Activated T-cell treated with anti-CD3 and anti-CD28 coated beads, Interleukin-2, amount 50 U/mL, for 4 hours (primary cell): Measurements from ENCODE around the gene ATP5PB. TPM values are rescaled to one million over a fixed set of nuclear protein-coding genes. Genes with fewer than 3 reads are reported as not detected.

Source experiments
- ATAC-seq, 2 donors: fragments of 200-7000 bp; cut with Tn5 transposase; one replicate each; pipeline ENCODE4 v1.10.0; 2021
- DNase-seq: peaks from one replicate; pipeline ENCODE4 v3.0.0-alpha.2; 2020
- H3K27me3 Mint-ChIP-seq: one replicate; pipeline ENCODE4 v1.8.0; 2021; ENCODE audit warnings: low read depth, mixed read lengths
- H3K36me3 Mint-ChIP-seq: one replicate; pipeline ENCODE4 v1.8.0; 2022; ENCODE audit warnings: mixed read lengths; ENCODE audit not compliant: insufficient read depth
- H3K4me1 Mint-ChIP-seq: one replicate; pipeline ENCODE4 v1.8.0; 2021; ENCODE audit warnings: low read depth, mixed read lengths
- H3K4me3 Mint-ChIP-seq: one replicate; pipeline ENCODE4 v1.8.0; 2021; ENCODE audit warnings: mild to moderate bottlenecking, moderate library complexity, mixed read lengths
- H3K9me3 Mint-ChIP-seq: one replicate; pipeline ENCODE4 v1.8.0; 2021; ENCODE audit warnings: mixed read lengths
- total RNA-seq, 3 donors: library from RNA; stranded (reverse); gene quantifications; one replicate each; pipeline ENCODE4 v1.2.1, GENCODE V29; 2021

Gene ATP5PB
- total RNA-seq, 3 donors from 2014 or later = 301 to 332 (median 319) TPM

DNA sequence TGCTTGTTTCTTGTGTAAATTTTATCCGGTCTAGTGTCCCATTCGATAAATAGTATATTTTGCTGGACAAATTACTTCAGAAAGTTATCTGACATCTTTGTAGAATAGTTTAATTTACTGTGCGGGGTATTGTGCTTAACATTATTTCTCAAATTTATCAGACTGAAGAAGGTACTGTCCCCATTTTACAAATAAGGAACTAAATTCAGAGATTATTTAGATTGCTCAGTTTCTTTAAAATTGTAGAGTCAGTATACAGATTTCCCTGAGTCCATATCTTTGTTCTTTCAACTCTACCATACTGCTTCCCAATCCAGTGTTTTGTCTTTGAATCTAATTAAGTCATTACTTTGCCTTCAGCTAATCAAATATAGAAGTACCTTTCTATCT is 6.4 kb downstream of the ATP5PB start:
- H3K4me1 Mint-ChIP-seq = peaks cover 58% of the 10 kb centered on the region
- ATAC-seq (no peak), DNase-seq (no peak)
- H3K27me3 Mint-ChIP-seq = no peaks in the 10 kb centered on the region
- no peaks in the 10 kb centered on the region for H3K9me3 Mint-ChIP-seq
- H3K36me3 Mint-ChIP-seq = peaks cover 57% of the 10 kb centered on the region
- H3K4me3 Mint-ChIP-seq = no peak overlapping the region

DNA sequence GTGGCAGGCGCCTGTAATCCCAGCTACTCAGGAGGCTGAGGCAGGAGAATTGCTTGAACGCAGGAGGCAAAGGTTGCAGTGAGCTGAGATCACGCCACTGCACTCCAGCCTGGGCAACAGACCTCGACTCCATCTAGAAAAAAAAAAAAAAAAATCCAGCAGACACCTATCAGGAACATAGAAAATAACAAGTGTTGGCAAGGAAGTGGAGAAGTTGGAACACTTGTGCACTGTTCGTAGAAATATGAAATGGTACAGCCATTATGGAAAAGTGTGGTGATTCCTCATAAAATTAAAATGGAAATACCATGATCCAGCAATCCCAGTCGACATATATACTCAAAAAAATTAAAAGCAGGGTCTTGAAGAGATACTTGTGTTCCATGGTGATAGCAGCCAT is 12.5 kb downstream of the ATP5PB start:
- Mint-ChIP-seq H3K9me3 (no peaks in the 10 kb centered on the region), H3K4me1 (peaks cover 15% of the 10 kb centered on the region), H3K27me3 (no peaks in the 10 kb centered on the region), H3K4me3 (no peak overlapping the region), H3K36me3 (peaks cover 37% of the 10 kb centered on the region)
- no peak for ATAC-seq
- no peak for DNase-seq

DNA sequence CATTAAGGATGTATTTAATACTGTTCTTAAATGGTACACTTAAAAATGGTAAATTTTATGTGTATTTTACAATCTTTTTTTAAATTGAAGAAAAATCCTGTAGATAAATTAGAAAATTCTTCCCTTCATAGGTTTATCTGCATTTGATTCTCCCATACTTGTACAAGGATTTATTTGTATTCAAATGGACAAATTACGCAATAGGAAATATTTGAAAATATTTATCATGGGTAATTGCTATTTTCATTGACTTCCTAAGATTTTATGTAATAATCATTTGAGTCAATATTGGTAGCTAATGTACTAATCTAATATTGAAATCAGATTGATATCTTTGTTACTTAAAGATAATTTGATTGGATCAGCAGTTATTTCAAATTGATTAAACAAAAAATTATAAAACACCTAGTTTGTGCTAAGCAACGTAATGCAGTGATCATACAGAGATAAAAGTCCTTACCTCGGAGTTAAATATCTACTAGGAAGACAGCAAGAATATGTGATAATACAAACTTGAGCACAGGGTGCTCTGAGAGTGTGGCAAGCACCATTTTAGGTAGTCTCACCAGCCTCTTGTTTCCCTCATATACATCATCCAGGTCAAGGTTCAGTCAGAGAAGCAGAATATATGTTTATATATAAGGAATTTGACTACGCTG is 13.2 kb downstream of the ATP5PB start:
- ATAC-seq = no peak
- Mint-ChIP-seq H3K36me3 (peaks cover 34% of the 10 kb centered on the region), H3K4me3 (no peak overlapping the region), H3K27me3 (no peaks in the 10 kb centered on the region), H3K9me3 (no peaks in the 10 kb centered on the region), H3K4me1 (peaks cover 12% of the 10 kb centered on the region)
- no peak for DNase-seq

DNA sequence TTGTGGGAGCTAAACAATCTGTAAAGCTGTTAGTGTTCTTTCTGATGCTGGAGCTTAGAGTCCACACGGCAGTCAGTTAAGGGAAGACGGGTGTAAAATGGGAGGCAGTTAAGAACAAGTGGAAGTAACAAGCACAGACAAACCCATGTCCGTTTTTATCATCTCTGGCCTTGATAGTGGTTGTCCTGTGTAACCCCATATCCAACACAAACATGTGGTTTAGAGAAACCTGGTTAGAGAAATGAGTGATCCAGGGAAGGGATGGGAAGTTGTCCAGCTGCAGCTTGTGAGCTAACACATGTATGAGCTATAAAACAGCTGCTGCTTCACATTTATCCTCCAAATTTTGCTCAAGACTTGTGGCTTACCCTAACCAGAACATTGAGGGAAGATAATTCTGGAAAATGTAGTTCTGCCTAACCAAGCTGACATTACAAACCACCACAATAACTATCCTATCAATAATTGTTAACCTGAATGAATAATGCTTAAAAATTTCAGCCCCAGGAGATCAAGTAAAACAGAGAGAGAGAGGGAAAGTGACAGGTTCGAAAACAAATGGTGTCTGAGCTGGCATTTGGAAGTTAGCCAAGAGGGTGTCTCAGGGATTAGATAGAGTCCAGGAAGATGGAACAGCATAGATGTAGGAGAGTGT is 13.9 kb downstream of the ATP5PB start:
- ATAC-seq (no peak), DNase-seq (no peak)
- H3K9me3 Mint-ChIP-seq = no peaks in the 10 kb centered on the region
- H3K4me3 Mint-ChIP-seq = no peak overlapping the region
- H3K36me3 Mint-ChIP-seq = peaks cover 30% of the 10 kb centered on the region
- peaks cover 15% of the 10 kb centered on the region for H3K4me1 Mint-ChIP-seq
- no peaks in the 10 kb centered on the region for H3K27me3 Mint-ChIP-seq

GRCh38 chr1:111465754-111466153 is 16.5 kb downstream of the ATP5PB start:
- no peaks in the 10 kb centered on the region for H3K27me3 Mint-ChIP-seq
- H3K4me3 Mint-ChIP-seq = no peak overlapping the region
- H3K36me3 Mint-ChIP-seq = peaks cover 21% of the 10 kb centered on the region
- peaks cover 15% of the 10 kb centered on the region for H3K4me1 Mint-ChIP-seq
- ATAC-seq = no peak
- H3K9me3 Mint-ChIP-seq = no peaks in the 10 kb centered on the region
- no peak for DNase-seq

GRCh38 chr1:111466480-111466879 is 17.2 kb downstream of the ATP5PB start:
- Mint-ChIP-seq H3K4me3 (no peak overlapping the region), H3K4me1 (peaks cover 15% of the 10 kb centered on the region), H3K36me3 (peaks cover 19% of the 10 kb centered on the region), H3K27me3 (no peaks in the 10 kb centered on the region), H3K9me3 (no peaks in the 10 kb centered on the region)
- ATAC-seq = no peak
- no peak for DNase-seq

- Mint-ChIP-seq H3K36me3 (peaks cover 15% of the 10 kb centered on the region), H3K4me1 (peaks cover 21% of the 10 kb centered on the region), H3K27me3 (no peaks in the 10 kb centered on the region), H3K9me3 (no peaks in the 10 kb centered on the region), H3K4me3 (no peak overlapping the region)
- ATAC-seq (no peak), DNase-seq (no peak)
Observed at GRCh38 chr1:111467865-111468716, 18.8 kb downstream of the ATP5PB start.

GRCh38 chr1:111468717-111469100 is 19.4 kb downstream of the ATP5PB start:
- H3K4me3 Mint-ChIP-seq = no peak overlapping the region

DNA sequence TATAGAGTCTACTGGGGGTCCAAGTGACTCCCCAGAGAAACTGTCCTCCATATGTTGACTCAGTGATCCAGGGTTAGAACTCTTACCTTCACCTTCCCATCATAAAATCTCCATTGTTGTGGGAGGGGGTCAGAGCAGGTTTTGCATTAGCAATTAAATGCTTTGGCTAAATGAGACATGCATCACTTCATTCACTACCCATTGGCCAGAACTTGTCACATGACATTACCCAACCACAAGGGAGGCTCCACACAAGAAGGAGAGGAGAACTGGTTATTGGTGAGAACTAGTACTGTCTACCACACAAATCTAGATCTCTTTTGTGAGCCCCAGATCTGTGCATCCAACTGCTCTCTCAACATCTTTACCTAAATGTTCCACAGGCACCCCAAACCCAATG is 20.3 kb downstream of the ATP5PB start:
- H3K9me3 Mint-ChIP-seq = no peaks in the 10 kb centered on the region
- H3K4me3 Mint-ChIP-seq = no peak overlapping the region
- no peaks in the 10 kb centered on the region for H3K27me3 Mint-ChIP-seq
- H3K4me1 Mint-ChIP-seq = peaks cover 22% of the 10 kb centered on the region
- ATAC-seq = no peak
- no peak for DNase-seq
- peaks cover 12% of the 10 kb centered on the region for H3K36me3 Mint-ChIP-seq

More at GRCh38 chr1:111468717-111469100, 19.4 kb downstream of the ATP5PB start:
- H3K27me3 Mint-ChIP-seq = no peaks in the 10 kb centered on the region
- no peak for DNase-seq
- ATAC-seq = no peak
- H3K4me1 Mint-ChIP-seq = peaks cover 21% of the 10 kb centered on the region
- H3K9me3 Mint-ChIP-seq = no peaks in the 10 kb centered on the region
- H3K36me3 Mint-ChIP-seq = peaks cover 12% of the 10 kb centered on the region

- H3K9me3 Mint-ChIP-seq = no peaks in the 10 kb centered on the region
- H3K36me3 Mint-ChIP-seq = peaks cover 6% of the 10 kb centered on the region
- H3K27me3 Mint-ChIP-seq = no peaks in the 10 kb centered on the region
- H3K4me3 Mint-ChIP-seq = no peak overlapping the region
- DNase-seq = no peak
- ATAC-seq = peak in 1 of 2 donors; percentile 8
- H3K4me1 Mint-ChIP-seq = peaks cover 32% of the 10 kb centered on the region
Observed at GRCh38 chr1:111470596-111470995, 21.3 kb downstream of the ATP5PB start.

GRCh38 chr1:111471012-111471411 is 21.7 kb downstream of the ATP5PB start:
- Mint-ChIP-seq H3K36me3 (peaks cover 6% of the 10 kb centered on the region), H3K27me3 (no peaks in the 10 kb centered on the region), H3K4me1 (peaks cover 36% of the 10 kb centered on the region), H3K4me3 (no peak overlapping the region), H3K9me3 (no peaks in the 10 kb centered on the region)
- peak; percentile 70 to 74 for ATAC-seq
- peak; percentile 39 for DNase-seq

DNA sequence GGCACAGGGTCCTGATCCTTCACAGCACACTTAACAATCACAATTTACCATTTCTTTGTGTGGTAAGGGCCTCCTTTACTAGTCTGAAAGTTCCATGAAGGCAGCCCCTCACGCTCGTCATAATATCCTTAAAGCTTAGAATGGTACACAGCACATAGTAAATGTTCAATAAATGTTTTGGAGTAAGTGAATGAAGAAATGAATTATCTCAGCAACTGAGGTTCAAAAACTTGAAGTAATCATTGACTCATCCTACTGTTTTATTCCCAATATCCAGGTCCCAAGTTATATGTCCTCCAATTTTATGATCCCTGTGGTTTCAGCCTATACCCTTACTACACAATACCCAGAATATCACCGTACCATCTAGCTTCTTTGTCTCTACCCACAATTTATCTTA is 22.3 kb downstream of the ATP5PB start:
- ATAC-seq (no peak), DNase-seq (no peak)
- peaks cover 42% of the 10 kb centered on the region for H3K4me1 Mint-ChIP-seq
- no peaks in the 10 kb centered on the region for H3K9me3 Mint-ChIP-seq
- H3K27me3 Mint-ChIP-seq = no peaks in the 10 kb centered on the region
- peaks cover 6% of the 10 kb centered on the region for H3K36me3 Mint-ChIP-seq
- H3K4me3 Mint-ChIP-seq = no peak overlapping the region

- Mint-ChIP-seq H3K36me3 (peaks cover 12% of the 10 kb centered on the region), H3K27me3 (no peaks in the 10 kb centered on the region), H3K9me3 (peaks cover 6% of the 10 kb centered on the region), H3K4me3 (peak overlapping the region; percentile 83), H3K4me1 (peaks cover 62% of the 10 kb centered on the region)
- no peak for DNase-seq
- ATAC-seq = no peak
Observed at GRCh38 chr1:111474106-111474505, 24.8 kb downstream of the ATP5PB start.

DNA sequence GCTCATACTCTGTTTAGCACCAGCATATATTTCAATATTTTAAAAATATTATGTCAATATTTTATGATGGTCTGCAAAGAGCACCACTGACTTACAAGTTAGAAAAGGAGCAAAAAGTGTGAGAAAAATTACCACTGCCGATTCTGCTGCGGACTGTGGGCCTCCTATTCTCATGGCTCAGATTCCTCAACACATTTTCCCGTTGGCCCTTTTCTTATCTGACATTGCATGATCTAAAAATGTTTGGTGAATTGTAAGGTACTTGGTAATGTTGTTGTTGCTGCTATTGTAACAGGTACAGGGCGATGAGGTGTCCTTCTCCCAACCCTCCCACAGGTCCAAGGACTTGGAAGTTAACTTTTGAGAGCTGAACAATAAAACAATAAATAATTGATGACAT is 25.3 kb downstream of the ATP5PB start:
- ATAC-seq (no peak), DNase-seq (no peak)
- Mint-ChIP-seq H3K4me3 (peak overlapping the region; percentile 83), H3K4me1 (peaks cover 64% of the 10 kb centered on the region), H3K36me3 (peaks cover 12% of the 10 kb centered on the region), H3K9me3 (peaks cover 6% of the 10 kb centered on the region), H3K27me3 (no peaks in the 10 kb centered on the region)
